Neuronal stem cell (in vitro differentiated cells): ENCODE measurements around the gene OR1K1.

Experiments
- DNase-seq: peaks from one replicate; pipeline ENCODE4 v3.0.0-alpha.2; 2013; ENCODE audit warnings: low spot score
- H2AFZ ChIP-seq: one replicate; pipeline ENCODE4 v1.6.1; 2013; ENCODE audit warnings: mild to moderate bottlenecking, low read length, inconsistent platforms
- H2AK5ac ChIP-seq: 2 replicates; pipeline ENCODE4 v1.6.1; 2013; ENCODE audit warnings: low read depth, mild to moderate bottlenecking, inconsistent platforms, low read length, moderate library complexity, mixed read lengths
- H2BK120ac ChIP-seq: 2 replicates; pipeline ENCODE4 v1.6.1; 2013; ENCODE audit warnings: low read depth, mild to moderate bottlenecking, inconsistent platforms, low read length, moderate library complexity, mixed read lengths
- H2BK12ac ChIP-seq: one replicate; pipeline ENCODE4 v1.6.1; 2013; ENCODE audit warnings: low read length, inconsistent platforms
- H2BK15ac ChIP-seq: 2 replicates; pipeline ENCODE4 v1.6.1; 2013; ENCODE audit warnings: mild to moderate bottlenecking, low read length, inconsistent platforms, mixed read lengths
- H2BK5ac ChIP-seq: one replicate; pipeline ENCODE4 v1.6.1; 2013; ENCODE audit warnings: inconsistent platforms, mild to moderate bottlenecking, low read length, moderate library complexity
- H3K14ac ChIP-seq: one replicate; pipeline ENCODE4 v1.6.1; 2013; ENCODE audit warnings: low read length, inconsistent platforms
- H3K18ac ChIP-seq: 2 replicates; pipeline ENCODE4 v1.6.1; 2013; ENCODE audit warnings: low read length, inconsistent platforms
- H3K23ac ChIP-seq: 2 replicates; pipeline ENCODE4 v1.6.1; 2013; ENCODE audit warnings: low read depth, mild to moderate bottlenecking, mixed read lengths, low read length, inconsistent platforms; ENCODE audit not compliant: poor library complexity
- H3K27ac ChIP-seq: replicated peaks from 3 replicates; pipeline ENCODE4 v1.5.1; 2013; ENCODE audit warnings: low read length, inconsistent platforms
- H3K27me3 ChIP-seq, 3 experiments: 2 replicates each; pipeline ENCODE4 v1.6.1; 2013; ENCODE audit warnings: low read length in 3 of 3, mild to moderate bottlenecking in 2 of 3, inconsistent platforms in 1 of 3, low read depth in 1 of 3, mixed read lengths in 1 of 3, moderate library complexity in 1 of 3; ENCODE audit not compliant: control insufficient read depth in 3 of 3, insufficient read depth in 3 of 3
- H3K36me3 ChIP-seq, 2 donors: replicated peaks in 1 of 2; 2 replicates each; pipeline ENCODE4 v1.6.1; 2013; ENCODE audit warnings: low read length in 2 of 2; ENCODE audit not compliant: control insufficient read depth in 2 of 2, insufficient read depth in 2 of 2
- H3K4ac ChIP-seq: 2 replicates; pipeline ENCODE4 v1.6.1; 2013; ENCODE audit warnings: inconsistent platforms, mild to moderate bottlenecking, low read length, moderate library complexity
- H3K4me1 ChIP-seq, 2 donors: 1 replicate in 1 of 2; 2 replicates in 1 of 2; pipeline ENCODE4 v1.6.1; 2013; ENCODE audit warnings: low read length in 2 of 2, low read depth in 1 of 2; ENCODE audit not compliant: control insufficient read depth in 2 of 2, insufficient read depth in 1 of 2
- H3K4me2 ChIP-seq: one replicate; pipeline ENCODE4 v1.6.1; 2013; ENCODE audit warnings: mild to moderate bottlenecking, low read length, inconsistent platforms; ENCODE audit not compliant: insufficient read depth, poor library complexity, severe bottlenecking
- H3K4me3 ChIP-seq, 2 donors: 2 replicates each; pipeline ENCODE4 v1.5.1; 2013; ENCODE audit warnings: low read length in 2 of 2, mild to moderate bottlenecking in 2 of 2, inconsistent platforms in 1 of 2, moderate library complexity in 1 of 2
- H3K79me1 ChIP-seq: one replicate; pipeline ENCODE4 v1.6.1; 2013; ENCODE audit warnings: low read depth, mild to moderate bottlenecking, inconsistent platforms, low read length, moderate library complexity
- H3K9ac ChIP-seq: one replicate; pipeline ENCODE4 v1.6.1; 2013; ENCODE audit warnings: mild to moderate bottlenecking, low read depth, low read length, inconsistent platforms; ENCODE audit not compliant: poor library complexity
- H3K9me3 ChIP-seq, 2 donors: replicated peaks in 1 of 2; 2 replicates each; pipeline versions ENCODE3 to v1.6.1; 2013; ENCODE audit warnings: low read length in 2 of 2, mild to moderate bottlenecking in 2 of 2, inconsistent platforms in 1 of 2, low read depth in 1 of 2, mixed read lengths in 1 of 2, moderate library complexity in 1 of 2; ENCODE audit not compliant: control insufficient read depth in 2 of 2, insufficient read depth in 1 of 2
- H4K8ac ChIP-seq: one replicate; pipeline ENCODE4 v1.6.1; 2013; ENCODE audit warnings: low read depth, mild to moderate bottlenecking, inconsistent platforms, low read length, moderate library complexity
- H4K91ac ChIP-seq: one replicate; pipeline ENCODE4 v1.6.1; 2013; ENCODE audit warnings: low read length, low read depth, mild to moderate bottlenecking, inconsistent platforms; ENCODE audit not compliant: poor library complexity
- WGBS, 2 donors: extraction: QIAGEN DNeasy Blood & Tissue Kit; methylation state at CpG; one replicate each; pipeline ENCODE4 v1.1.7; 2013; ENCODE audit warnings: missing lambda C conversion rate in 2 of 2, mixed read lengths in 1 of 2; ENCODE audit not compliant: insufficient read length in 2 of 2, insufficient replicate concordance in 1 of 2; ENCODE audit errors: extremely low coverage in 2 of 2; 5-methylcytosine and 5-hydroxymethylcytosine counted together

The OR1K1 gene

DNA sequence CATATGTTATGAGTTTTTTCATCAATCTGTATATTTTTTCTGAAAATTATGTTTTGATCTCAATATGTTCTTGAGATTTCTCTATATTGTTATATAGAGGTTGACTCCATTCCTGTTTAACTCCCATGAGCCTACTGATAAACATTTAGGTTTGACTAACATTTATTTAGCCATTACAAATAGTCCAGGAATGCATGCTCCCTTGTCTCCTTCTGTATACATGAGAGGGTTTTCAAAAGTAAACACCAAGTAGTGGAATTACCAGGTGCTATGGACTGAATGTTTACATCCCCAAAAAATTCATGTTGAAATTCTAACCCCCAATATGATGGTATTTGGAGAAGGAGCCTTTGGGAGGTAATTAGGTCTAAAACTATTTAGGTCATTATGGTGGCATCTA lies 14.7 kb upstream of the OR1K1 start:
- Histone ChIP-seq H4K91ac (no peak overlapping the region), H2BK120ac (no peak overlapping the region), H2BK5ac (no peak overlapping the region), H3K4ac (no peak overlapping the region), H3K4me3 (no peak overlapping the region), H2BK12ac (no peak overlapping the region), H3K18ac (no peak overlapping the region), H4K8ac (no peak overlapping the region), H3K27me3 (peaks cover 0 to 4% (median 0%) of the 10 kb centered on the region in 3 experiments), H3K79me1 (no peaks in the 10 kb centered on the region), H3K23ac (no peak overlapping the region), H3K27ac (no peak overlapping the region), H2AFZ (no peak overlapping the region), H3K14ac (no peak overlapping the region), H3K36me3 (no peaks in the 10 kb centered on the region), H2BK15ac (no peak overlapping the region), H3K4me2 (no peak overlapping the region), H2AK5ac (no peak overlapping the region), H3K9me3 (peaks cover 0 to 16% of the 10 kb centered on the region in 2 donors), H3K9ac (no peak overlapping the region), H3K4me1 (no peaks in the 10 kb centered on the region)
- DNase-seq: no peak

DNA sequence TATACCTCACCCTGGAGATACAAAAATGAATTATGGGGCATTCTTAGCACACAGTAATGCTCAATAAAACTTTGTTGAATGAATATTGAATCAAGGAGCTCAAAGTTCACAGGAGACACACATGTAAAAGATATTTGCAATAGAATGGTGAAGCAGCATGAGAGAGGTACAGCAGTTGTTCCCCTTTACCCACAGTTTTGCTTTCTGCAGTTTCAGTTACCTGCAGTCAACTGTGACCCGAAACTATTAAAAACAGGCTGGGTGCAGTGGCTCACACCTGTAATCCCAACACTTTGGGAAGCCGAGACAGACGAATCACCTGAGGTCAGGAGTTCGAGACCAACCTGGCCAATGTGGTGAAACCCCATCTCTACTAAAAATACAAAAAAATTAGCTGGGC lies 13.6 kb upstream of the OR1K1 start:
- no peak overlapping the region for H3K14ac ChIP-seq
- no peak overlapping the region for H3K27ac ChIP-seq
- H3K4me1 ChIP-seq: no peaks in the 10 kb centered on the region
- no peak overlapping the region for H3K23ac ChIP-seq
- no peak overlapping the region for H2BK5ac ChIP-seq
- H3K9ac ChIP-seq: no peak overlapping the region
- H3K27me3 ChIP-seq: peaks cover 0 to 8% (median 0%) of the 10 kb centered on the region in 3 experiments
- H3K4me3 ChIP-seq: no peak overlapping the region
- H2BK12ac ChIP-seq: no peak overlapping the region
- H3K4me2 ChIP-seq: no peak overlapping the region
- H3K18ac ChIP-seq: no peak overlapping the region
- no peak overlapping the region for H2AK5ac ChIP-seq
- peaks cover 0 to 16% of the 10 kb centered on the region in 2 donors for H3K9me3 ChIP-seq
- no CpG with 5 or more reads among the region's 4 CpGs for WGBS, 2 donors
- H3K4ac ChIP-seq: no peak overlapping the region
- no peaks in the 10 kb centered on the region for H3K36me3 ChIP-seq
- no peak overlapping the region for H4K91ac ChIP-seq
- no peak for DNase-seq
- no peak overlapping the region for H4K8ac ChIP-seq
- no peaks in the 10 kb centered on the region for H3K79me1 ChIP-seq
- no peak overlapping the region for H2BK15ac ChIP-seq
- H2AFZ ChIP-seq: no peak overlapping the region
- H2BK120ac ChIP-seq: no peak overlapping the region

DNA sequence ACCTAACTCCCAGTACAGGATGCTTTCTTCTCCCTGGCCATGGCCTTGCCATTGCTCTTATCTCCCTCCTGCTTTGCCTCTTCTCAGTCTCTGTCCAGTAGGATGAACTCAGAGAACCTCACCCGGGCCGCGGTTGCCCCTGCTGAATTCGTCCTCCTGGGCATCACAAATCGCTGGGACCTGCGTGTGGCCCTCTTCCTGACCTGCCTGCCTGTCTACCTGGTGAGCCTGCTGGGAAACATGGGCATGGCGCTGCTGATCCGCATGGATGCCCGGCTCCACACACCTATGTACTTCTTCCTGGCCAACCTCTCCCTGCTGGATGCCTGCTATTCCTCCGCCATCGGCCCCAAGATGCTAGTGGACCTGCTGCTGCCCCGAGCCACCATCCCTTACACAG lies 11.1 kb upstream of the OR1K1 start, which contains the start of gene OR5C1:
Gene OR5C1 (plus strand): TSS at position 103 of the 400 bp plus-strand sequence. CDS start 0 bp downstream, at position 103.
- Histone ChIP-seq H3K79me1 (no peaks in the 10 kb centered on the region), H3K27ac (no peak within 1 kb of the TSS), H4K91ac (no peak within 1 kb of the TSS), H4K8ac (no peak within 1 kb of the TSS), H3K4me1 (no peaks in the 10 kb centered on the region), H3K23ac (peak within 1 kb of the TSS; percentile 70), H2BK120ac (no peak within 1 kb of the TSS), H2BK5ac (no peak within 1 kb of the TSS), H3K4ac (no peak within 1 kb of the TSS), H2BK15ac (no peak within 1 kb of the TSS), H3K36me3 (no peaks in the 10 kb centered on the region), H2AK5ac (no peak within 1 kb of the TSS), H3K27me3 (peaks cover 0 to 8% (median 0%) of the 10 kb centered on the region in 3 experiments), H2AFZ (no peak within 1 kb of the TSS), H3K4me2 (no peak within 1 kb of the TSS), H3K18ac (peak within 1 kb of the TSS; percentile 21), H2BK12ac (no peak within 1 kb of the TSS), H3K4me3 (no peak within 1 kb of the TSS), H3K14ac (peak within 1 kb of the TSS; percentile 65), H3K9ac (peak within 1 kb of the TSS; percentile 13), H3K9me3 (peaks cover 0 to 12% of the 10 kb centered on the region in 2 donors)
- DNase-seq: no peak
- WGBS, 2 donors: no CpG with 5 or more reads among the region's 12 CpGs

DNA sequence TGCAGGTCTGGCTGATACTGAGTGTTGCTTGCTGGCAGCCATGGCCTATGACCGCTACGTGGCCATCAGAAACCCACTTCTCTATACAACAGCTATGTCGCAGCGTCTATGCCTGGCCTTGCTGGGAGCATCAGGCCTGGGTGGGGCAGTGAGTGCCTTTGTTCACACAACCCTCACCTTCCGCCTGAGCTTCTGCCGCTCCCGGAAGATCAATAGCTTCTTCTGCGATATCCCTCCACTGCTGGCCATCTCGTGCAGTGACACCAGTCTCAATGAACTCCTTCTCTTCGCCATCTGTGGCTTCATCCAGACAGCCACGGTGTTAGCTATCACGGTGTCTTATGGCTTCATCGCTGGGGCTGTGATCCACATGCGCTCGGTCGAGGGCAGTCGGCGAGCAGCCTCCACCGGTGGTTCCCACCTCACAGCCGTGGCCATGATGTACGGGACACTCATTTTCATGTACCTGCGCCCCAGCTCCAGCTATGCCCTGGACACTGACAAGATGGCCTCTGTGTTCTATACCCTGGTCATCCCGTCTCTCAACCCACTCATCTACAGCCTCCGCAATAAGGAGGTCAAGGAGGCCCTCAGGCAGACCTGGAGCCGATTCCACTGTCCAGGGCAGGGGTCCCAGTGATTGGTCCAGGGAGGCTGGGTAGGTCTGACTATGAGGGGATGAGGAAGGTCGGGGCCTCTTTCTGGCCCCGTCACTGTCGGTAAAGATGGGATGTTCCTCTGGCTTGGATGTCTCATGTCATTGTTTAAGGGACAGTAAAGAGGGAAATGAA lies 10.5 kb upstream of the OR1K1 start:
- Histone ChIP-seq H4K91ac (no peak overlapping the region), H3K9me3 (peaks cover 0 to 12% of the 10 kb centered on the region in 2 donors), H2AK5ac (no peak overlapping the region), H3K14ac (peak overlapping the region; percentile 65), H3K23ac (peak overlapping the region; percentile 70), H3K79me1 (no peaks in the 10 kb centered on the region), H3K18ac (peak overlapping the region; percentile 21), H3K9ac (peak overlapping the region; percentile 13), H3K27ac (no peak overlapping the region), H2BK5ac (no peak overlapping the region), H3K4me2 (no peak overlapping the region), H3K4me3 (no peak overlapping the region), H2BK15ac (no peak overlapping the region), H4K8ac (no peak overlapping the region), H3K4ac (no peak overlapping the region), H2BK120ac (no peak overlapping the region), H2BK12ac (no peak overlapping the region), H2AFZ (no peak overlapping the region), H3K4me1 (no peaks in the 10 kb centered on the region), H3K27me3 (peaks cover 0 to 8% (median 0%) of the 10 kb centered on the region in 3 experiments), H3K36me3 (no peaks in the 10 kb centered on the region)
- DNase-seq: no peak
- no CpG with 5 or more reads among the region's 28 CpGs for WGBS, 2 donors
